GM10248 (cell line): ENCODE results near the gene GTF2H2C.
"Not testable (repeated sequence)": the region's sequence is repeated elsewhere in the genome, so short reads cannot be mapped to it uniquely, and the experiment has no call there.

Experiments
- CTCF ChIA-PET: fragments of 300-600 bp; sonication (Branson Sonifier 250); formaldehyde crosslinking; extraction: SDS; loops from one replicate; lab custom pipeline; 2021; ENCODE audit warnings: antibody characterized with exemption; lab: Yijun Ruan, JAX
- POLR2A ChIA-PET: fragments of 350-650 bp; sonication (Branson Sonifier 250); formaldehyde crosslinking; extraction: SDS; loops from one replicate; lab custom pipeline; 2020; ENCODE audit warnings: antibody characterized with exemption; lab: Yijun Ruan, JAX
- DNase-seq: peaks from one replicate; pipeline ENCODE4 v3.0.0; 2012; ENCODE audit errors: extremely low spot score

GTF2H2C gene

GRCh38 chr5:69607750-69608149, 47.8 kb downstream of the GTF2H2C start:
- DNase-seq, CTCF ChIA-PET, POLR2A ChIA-PET: not testable (repeated sequence)

- CTCF ChIA-PET, POLR2A ChIA-PET, DNase-seq: not testable (repeated sequence)
Observed at GRCh38 chr5:69608861-69609496, 49.0 kb downstream of the GTF2H2C start.

- POLR2A ChIA-PET, DNase-seq, CTCF ChIA-PET: not testable (repeated sequence)
Observed at GRCh38 chr5:69614843-69615242, 54.9 kb downstream of the GTF2H2C start.

- DNase-seq, POLR2A ChIA-PET, CTCF ChIA-PET: not testable (repeated sequence)
Observed at GRCh38 chr5:69631879-69632278, 71.9 kb downstream of the GTF2H2C start.
